K562 (cell line): ENCODE results near the gene SLC16A10. TPM values are rescaled to one million over a fixed set of nuclear protein-coding genes. Genes with fewer than 3 reads are reported as not detected.

Experiments
- BHLHE40 ChIP-seq: IDR thresholded peaks from 2 replicates; pipeline ENCODE4 v1.6.1; 2011; ENCODE audit warnings: low read length, improper control_type of control experiment
- CHD1 ChIP-seq: fragments of 200-600 bp; sonication (generic); IDR thresholded peaks from one replicate; pipeline ENCODE4 v1.6.1; 2012; ENCODE audit warnings: mild to moderate bottlenecking, moderate library complexity, low read length, inconsistent platforms
- FIP1L1 ChIP-seq: fragments of 200-400 bp; formaldehyde crosslinking; IDR thresholded peaks from 2 replicates; pipeline ENCODE4 v1.6.1; 2018; ENCODE audit warnings: mild to moderate bottlenecking, low read depth, low read length; ENCODE audit not compliant: poor library complexity, severe bottlenecking
- NFXL1 ChIP-seq: fragments of 450-650 bp; formaldehyde crosslinking; IDR thresholded peaks from 2 replicates; pipeline ENCODE4 v1.4.0; 2021; ENCODE audit warnings: mild to moderate bottlenecking
- RFX1 ChIP-seq: fragments of 450-650 bp; IDR thresholded peaks from 2 replicates; pipeline ENCODE4 v1.6.1; 2016; ENCODE audit warnings: mild to moderate bottlenecking, moderate library complexity
- SMAD4 ChIP-seq: fragments of 250-450 bp; sonication (Bioruptor Pico); conservative IDR thresholded peaks from 2 replicates; pipeline ENCODE4 v1.8.0; 2021; ENCODE audit warnings: inconsistent platforms, mild to moderate bottlenecking, moderate library complexity
- STAT5A ChIP-seq: IDR thresholded peaks from 2 replicates; pipeline ENCODE4 v1.6.1; 2012; ENCODE audit warnings: low read length, inconsistent platforms, borderline replicate concordance
- ZNF3 ChIP-seq: fragments of 250-450 bp; sonication (Bioruptor Pico); IDR thresholded peaks from 2 replicates; pipeline ENCODE4 v1.5.0; 2021; ENCODE audit warnings: mild to moderate bottlenecking, moderate library complexity
- polyA plus RNA-seq, 8 experiments: library from polyadenylated mRNA; depleted of rRNA in 4 of 8; stranded (reverse) in 5 of 8; unstranded in 3 of 8; fragments of >200 nt; fragmentation: Nextera tagmentation in 2 of 8; fragmentation: Illumina TruSeq in 1 of 8; extraction: Ambion mirVana in 2 of 8; extraction: Trizol in 1 of 8; gene quantifications; 2 replicates each; pipeline versions ENCODE4 v1.2.1 to v1.2.3, GENCODE V29; 2011 to 2014; ENCODE audit warnings: inconsistent platforms in 1 of 8, missing spikeins in 1 of 8
- total RNA-seq, 7 experiments: library from RNA; depleted of rRNA in 6 of 7; stranded (reverse); fragments of >200 nt in 6 of 7; fragmentation: Illumina TruSeq in 2 of 7; extraction: Trizol in 2 of 7; gene quantifications; 2 replicates each; pipeline versions ENCODE4 v1.2.1 to v1.2.3, GENCODE V29; 2011 to 2021; ENCODE audit warnings: low replicate concordance in 1 of 7
- TF ChIP-seq, protein P1 (sequence below): fragments of 250-450 bp; sonication (Bioruptor Pico); IDR thresholded peaks from 2 replicates; pipeline ENCODE4 v1.5.0; 2022; ENCODE audit warnings: mild to moderate bottlenecking
- TF ChIP-seq, protein P2 (sequence below): fragments of 250-450 bp; sonication (Bioruptor Pico); IDR thresholded peaks from 2 replicates; pipeline ENCODE4 v1.9.0; 2021; ENCODE audit warnings: mild to moderate bottlenecking, inconsistent platforms
- TF ChIP-seq, protein P3 (sequence below): fragments of 250-450 bp; sonication (Bioruptor Pico); IDR thresholded peaks from 2 replicates; pipeline ENCODE4 v1.8.0; 2022; ENCODE audit warnings: inconsistent platforms, mild to moderate bottlenecking, moderate library complexity, borderline replicate concordance
- TF ChIP-seq, protein P4 (sequence below): fragments of 450-650 bp; IDR thresholded peaks from one replicate; pipeline ENCODE4 v1.6.1; 2018; ENCODE audit warnings: mild to moderate bottlenecking, moderate library complexity; ENCODE audit not compliant: partially characterized antibody

The SLC16A10 gene
- total and polyA plus RNA-seq, 9 of the 15 experiments (the other 6 are each of a cell fraction or from before 2014, with no cell fraction given): 0.02 to 0.54 (median 0.24) TPM; not detected in 4

DNA sequence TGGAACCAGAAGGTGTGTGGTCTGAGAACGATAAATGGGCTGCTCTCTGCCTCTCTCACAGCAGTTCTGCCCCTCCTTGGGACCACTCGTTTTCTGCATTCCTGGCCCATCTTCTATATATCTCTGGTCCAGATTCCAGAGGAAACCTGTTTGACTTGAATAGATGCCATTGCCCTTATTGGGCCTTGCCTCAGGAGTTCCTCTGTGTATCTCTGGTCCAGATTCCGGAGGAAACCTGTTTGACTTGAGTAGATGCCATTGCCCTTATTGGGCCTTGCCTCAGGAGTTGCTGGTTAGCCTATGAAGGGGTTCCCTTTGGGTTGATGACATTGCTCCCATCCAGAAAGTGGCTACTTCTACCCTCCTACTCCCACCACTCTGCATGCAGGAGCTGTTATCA is 189.4 kb downstream of the SLC16A10 start (continued):
- TF ChIP-seq, protein P1, sequence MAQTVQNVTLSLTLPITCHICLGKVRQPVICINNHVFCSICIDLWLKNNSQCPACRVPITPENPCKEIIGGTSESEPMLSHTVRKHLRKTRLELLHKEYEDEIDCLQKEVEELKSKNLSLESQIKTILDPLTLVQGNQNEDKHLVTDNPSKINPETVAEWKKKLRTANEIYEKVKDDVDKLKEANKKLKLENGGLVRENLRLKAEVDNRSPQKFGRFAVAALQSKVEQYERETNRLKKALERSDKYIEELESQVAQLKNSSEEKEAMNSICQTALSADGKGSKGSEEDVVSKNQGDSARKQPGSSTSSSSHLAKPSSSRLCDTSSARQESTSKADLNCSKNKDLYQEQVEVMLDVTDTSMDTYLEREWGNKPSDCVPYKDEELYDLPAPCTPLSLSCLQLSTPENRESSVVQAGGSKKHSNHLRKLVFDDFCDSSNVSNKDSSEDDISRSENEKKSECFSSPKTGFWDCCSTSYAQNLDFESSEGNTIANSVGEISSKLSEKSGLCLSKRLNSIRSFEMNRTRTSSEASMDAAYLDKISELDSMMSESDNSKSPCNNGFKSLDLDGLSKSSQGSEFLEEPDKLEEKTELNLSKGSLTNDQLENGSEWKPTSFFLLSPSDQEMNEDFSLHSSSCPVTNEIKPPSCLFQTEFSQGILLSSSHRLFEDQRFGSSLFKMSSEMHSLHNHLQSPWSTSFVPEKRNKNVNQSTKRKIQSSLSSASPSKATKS (CRISPR knock-in tag): no peak
- TF ChIP-seq, protein P2, sequence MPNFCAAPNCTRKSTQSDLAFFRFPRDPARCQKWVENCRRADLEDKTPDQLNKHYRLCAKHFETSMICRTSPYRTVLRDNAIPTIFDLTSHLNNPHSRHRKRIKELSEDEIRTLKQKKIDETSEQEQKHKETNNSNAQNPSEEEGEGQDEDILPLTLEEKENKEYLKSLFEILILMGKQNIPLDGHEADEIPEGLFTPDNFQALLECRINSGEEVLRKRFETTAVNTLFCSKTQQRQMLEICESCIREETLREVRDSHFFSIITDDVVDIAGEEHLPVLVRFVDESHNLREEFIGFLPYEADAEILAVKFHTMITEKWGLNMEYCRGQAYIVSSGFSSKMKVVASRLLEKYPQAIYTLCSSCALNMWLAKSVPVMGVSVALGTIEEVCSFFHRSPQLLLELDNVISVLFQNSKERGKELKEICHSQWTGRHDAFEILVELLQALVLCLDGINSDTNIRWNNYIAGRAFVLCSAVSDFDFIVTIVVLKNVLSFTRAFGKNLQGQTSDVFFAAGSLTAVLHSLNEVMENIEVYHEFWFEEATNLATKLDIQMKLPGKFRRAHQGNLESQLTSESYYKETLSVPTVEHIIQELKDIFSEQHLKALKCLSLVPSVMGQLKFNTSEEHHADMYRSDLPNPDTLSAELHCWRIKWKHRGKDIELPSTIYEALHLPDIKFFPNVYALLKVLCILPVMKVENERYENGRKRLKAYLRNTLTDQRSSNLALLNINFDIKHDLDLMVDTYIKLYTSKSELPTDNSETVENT (CRISPR knock-in tag): no peak
- TF ChIP-seq BHLHE40 (no peak), STAT5A (no peak), ZNF3 (no peak), CHD1 (no peak), RFX1 (no peak), SMAD4 (CRISPR knock-in tag) (no peak), NFXL1 (CRISPR knock-in tag) (no peak), FIP1L1 (no peak)
- TF ChIP-seq, protein P3, sequence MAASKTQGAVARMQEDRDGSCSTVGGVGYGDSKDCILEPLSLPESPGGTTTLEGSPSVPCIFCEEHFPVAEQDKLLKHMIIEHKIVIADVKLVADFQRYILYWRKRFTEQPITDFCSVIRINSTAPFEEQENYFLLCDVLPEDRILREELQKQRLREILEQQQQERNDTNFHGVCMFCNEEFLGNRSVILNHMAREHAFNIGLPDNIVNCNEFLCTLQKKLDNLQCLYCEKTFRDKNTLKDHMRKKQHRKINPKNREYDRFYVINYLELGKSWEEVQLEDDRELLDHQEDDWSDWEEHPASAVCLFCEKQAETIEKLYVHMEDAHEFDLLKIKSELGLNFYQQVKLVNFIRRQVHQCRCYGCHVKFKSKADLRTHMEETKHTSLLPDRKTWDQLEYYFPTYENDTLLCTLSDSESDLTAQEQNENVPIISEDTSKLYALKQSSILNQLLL: no peak
- TF ChIP-seq, protein P4, sequence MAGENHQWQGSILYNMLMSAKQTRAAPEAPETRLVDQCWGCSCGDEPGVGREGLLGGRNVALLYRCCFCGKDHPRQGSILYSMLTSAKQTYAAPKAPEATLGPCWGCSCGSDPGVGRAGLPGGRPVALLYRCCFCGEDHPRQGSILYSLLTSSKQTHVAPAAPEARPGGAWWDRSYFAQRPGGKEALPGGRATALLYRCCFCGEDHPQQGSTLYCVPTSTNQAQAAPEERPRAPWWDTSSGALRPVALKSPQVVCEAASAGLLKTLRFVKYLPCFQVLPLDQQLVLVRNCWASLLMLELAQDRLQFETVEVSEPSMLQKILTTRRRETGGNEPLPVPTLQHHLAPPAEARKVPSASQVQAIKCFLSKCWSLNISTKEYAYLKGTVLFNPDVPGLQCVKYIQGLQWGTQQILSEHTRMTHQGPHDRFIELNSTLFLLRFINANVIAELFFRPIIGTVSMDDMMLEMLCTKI: no peak
